T-helper 2 cell treated with Interferon-gamma antibody and Interleukin-4, amounts not matched to agents 5 μg/mL and 100 μg/mL, for 36 hours (primary cell): ENCODE data around the gene PURB.
"Not testable (repeated sequence)": the region's sequence is repeated elsewhere in the genome, so short reads cannot be mapped to it uniquely, and the experiment has no call there.

ENCODE experiments used
- DNase-seq: peaks from one replicate; pipeline ENCODE4 v3.0.0; 2021; ENCODE audit warnings: low spot score
- H3K27ac Mint-ChIP-seq: one replicate; pipeline ENCODE4 v1.8.0; 2021; ENCODE audit warnings: mild to moderate bottlenecking, mixed read lengths
- H3K27me3 Mint-ChIP-seq: one replicate; pipeline ENCODE4 v1.8.0; 2021; ENCODE audit warnings: low read depth, mixed read lengths
- H3K36me3 Mint-ChIP-seq: one replicate; pipeline ENCODE4 v1.8.0; 2021; ENCODE audit warnings: low read depth, mixed read lengths
- H3K4me1 Mint-ChIP-seq: one replicate; pipeline ENCODE4 v1.8.0; 2021; ENCODE audit warnings: low read depth, mixed read lengths
- H3K4me3 Mint-ChIP-seq: one replicate; pipeline ENCODE4 v1.8.0; 2022; ENCODE audit warnings: mild to moderate bottlenecking, moderate library complexity, mixed read lengths
- H3K9me3 Mint-ChIP-seq: one replicate; pipeline ENCODE4 v1.8.0; 2021; ENCODE audit warnings: mixed read lengths

PURB gene

GRCh38 chr7:44882899-44883298 is 2.4 kb downstream of the PURB start:
- Mint-ChIP-seq H3K4me1 (peaks cover 55% of the 10 kb centered on the region), H3K36me3 (peaks cover 48% of the 10 kb centered on the region), H3K27ac (no peak overlapping the region), H3K27me3 (no peaks in the 10 kb centered on the region), H3K4me3 (peak overlapping the region; percentile 87), H3K9me3 (no peaks in the 10 kb centered on the region)
- DNase-seq = no peak

GRCh38 chr7:44881610-44882009 is 3.7 kb downstream of the PURB start:
- Mint-ChIP-seq H3K27ac (peak overlapping the region; percentile 45), H3K4me1 (peaks cover 54% of the 10 kb centered on the region), H3K4me3 (peak overlapping the region; percentile 87), H3K36me3 (peaks cover 55% of the 10 kb centered on the region), H3K27me3 (no peaks in the 10 kb centered on the region), H3K9me3 (no peaks in the 10 kb centered on the region)
- DNase-seq = no peak

DNA sequence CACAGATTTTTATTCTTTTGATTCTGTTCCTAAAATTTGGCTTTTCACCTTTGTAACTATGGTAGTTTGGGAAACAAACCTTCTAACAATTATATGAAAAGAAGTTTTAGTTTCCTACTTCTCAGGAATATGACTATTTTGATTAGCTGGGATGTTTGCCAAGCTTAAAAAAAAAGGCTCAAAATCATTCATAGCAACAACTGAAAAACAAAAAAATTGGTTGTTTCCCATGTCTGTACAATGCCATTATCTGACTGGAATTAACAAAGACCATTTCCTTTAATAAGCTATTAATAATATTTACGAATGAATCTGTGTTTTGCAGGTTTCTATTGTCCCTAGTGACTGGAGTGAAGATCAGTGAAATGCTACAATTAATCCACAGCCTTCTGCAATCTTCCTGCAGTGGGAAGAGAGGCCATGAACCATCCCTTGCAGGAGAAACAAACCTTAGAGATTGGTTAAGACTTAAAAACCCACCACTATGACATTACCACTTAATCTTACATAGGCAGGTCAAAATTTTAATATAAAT is 4.2 kb downstream of the PURB start:
- Mint-ChIP-seq H3K27ac (peak overlapping the region; percentile 70), H3K27me3 (no peaks in the 10 kb centered on the region), H3K36me3 (peaks cover 55% of the 10 kb centered on the region), H3K4me3 (peak overlapping the region; percentile 87), H3K4me1 (peaks cover 55% of the 10 kb centered on the region), H3K9me3 (no peaks in the 10 kb centered on the region)
- no peak for DNase-seq

GRCh38 chr7:44880317-44881018 is 4.9 kb downstream of the PURB start:
- no peak for DNase-seq
- Mint-ChIP-seq H3K27me3 (no peaks in the 10 kb centered on the region), H3K4me3 (peak overlapping the region; percentile 87), H3K9me3 (no peaks in the 10 kb centered on the region), H3K36me3 (peaks cover 51% of the 10 kb centered on the region), H3K4me1 (peaks cover 52% of the 10 kb centered on the region), H3K27ac (peak overlapping the region; percentile 70)

DNA sequence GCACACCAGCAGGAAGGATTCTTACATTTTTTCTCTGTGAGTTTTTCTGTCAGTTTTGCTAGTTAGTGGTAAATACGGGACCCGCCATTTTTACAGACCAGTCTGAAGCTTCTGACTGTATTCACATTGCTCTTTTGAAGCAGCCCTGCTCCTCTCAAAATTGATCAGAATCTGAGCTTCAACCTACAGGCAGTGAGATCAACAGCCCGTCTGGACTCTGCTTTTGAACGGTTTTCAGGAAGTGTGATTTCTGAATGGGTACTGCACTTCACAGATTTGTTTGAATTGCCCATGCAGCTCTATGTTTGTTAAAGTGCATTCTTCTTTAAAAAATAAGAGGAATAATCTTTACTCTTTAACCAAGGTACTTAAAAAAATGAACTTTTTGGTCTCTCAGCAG is 8.9 kb downstream of the PURB start:
- H3K27ac Mint-ChIP-seq = no peak overlapping the region
- no peak overlapping the region for H3K4me3 Mint-ChIP-seq
- H3K27me3 Mint-ChIP-seq = no peaks in the 10 kb centered on the region

GRCh38 chr7:44875241-44875640 is 10.1 kb downstream of the PURB start:
- Mint-ChIP-seq H3K9me3 (peaks cover 2% of the 10 kb centered on the region), H3K27me3 (no peaks in the 10 kb centered on the region), H3K36me3 (peaks cover 22% of the 10 kb centered on the region), H3K27ac (no peak overlapping the region), H3K4me1 (peaks cover 15% of the 10 kb centered on the region), H3K4me3 (no peak overlapping the region)
- DNase-seq = no peak

More for the DNA sequence above, 8.9 kb downstream of the PURB start:
- no peak for DNase-seq
- Mint-ChIP-seq H3K9me3 (no peaks in the 10 kb centered on the region), H3K4me1 (peaks cover 25% of the 10 kb centered on the region), H3K36me3 (peaks cover 28% of the 10 kb centered on the region)

DNA sequence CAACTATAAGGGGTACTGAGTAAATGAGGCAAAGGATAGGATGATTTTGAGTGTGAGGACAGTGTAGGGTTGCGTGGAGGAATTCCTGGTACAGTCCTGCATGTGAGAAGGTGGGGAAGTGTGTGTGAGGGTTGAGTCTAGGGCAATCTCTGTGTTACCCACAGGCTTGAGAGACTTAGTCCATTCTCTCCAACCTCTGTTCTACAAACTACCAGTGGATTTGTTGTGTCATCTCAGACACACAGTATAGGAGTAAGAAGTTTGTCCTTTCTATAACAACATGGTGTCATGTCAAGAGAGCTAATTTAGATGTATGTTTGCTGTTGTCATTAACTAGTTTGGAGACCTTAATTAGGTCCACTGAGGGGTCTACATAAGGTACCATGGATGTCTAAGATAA is 12.5 kb downstream of the PURB start:
- Mint-ChIP-seq H3K4me1 (peaks cover 6% of the 10 kb centered on the region), H3K4me3 (no peak overlapping the region), H3K36me3 (peaks cover 7% of the 10 kb centered on the region), H3K27me3 (no peaks in the 10 kb centered on the region), H3K27ac (no peak overlapping the region), H3K9me3 (peaks cover 9% of the 10 kb centered on the region)
- DNase-seq = no peak

- not testable (repeated sequence) for H3K27ac Mint-ChIP-seq, H3K4me3 Mint-ChIP-seq, H3K36me3 Mint-ChIP-seq, H3K4me1 Mint-ChIP-seq, DNase-seq, H3K9me3 Mint-ChIP-seq, H3K27me3 Mint-ChIP-seq
Measured at GRCh38 chr7:44871918-44872317, 13.4 kb downstream of the PURB start.

- not testable (repeated sequence) for H3K4me3 Mint-ChIP-seq, H3K27me3 Mint-ChIP-seq, DNase-seq, H3K4me1 Mint-ChIP-seq, H3K36me3 Mint-ChIP-seq, H3K9me3 Mint-ChIP-seq, H3K27ac Mint-ChIP-seq
Measured at GRCh38 chr7:44870780-44871179, 14.6 kb downstream of the PURB start.

DNA sequence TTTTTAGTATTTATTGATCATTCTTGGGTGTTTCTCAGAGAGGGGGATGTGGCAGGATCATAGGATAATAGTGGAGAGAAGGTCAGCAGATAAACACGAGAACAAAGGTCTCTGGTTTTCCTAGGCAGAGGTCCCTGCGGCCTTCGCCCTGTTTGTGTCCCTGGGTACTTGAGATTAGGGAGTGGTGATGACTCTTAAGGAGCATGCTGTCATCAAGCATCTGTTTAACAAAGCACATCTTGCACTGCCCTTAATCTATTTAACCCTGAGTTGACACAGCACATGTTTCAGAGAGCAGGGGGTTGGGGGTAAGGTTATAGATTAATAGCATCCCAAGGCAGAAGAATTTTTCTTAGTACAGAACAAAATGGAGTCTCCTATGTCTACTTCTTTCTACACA is 15.0 kb downstream of the PURB start:
- DNase-seq, H3K27me3 Mint-ChIP-seq, H3K9me3 Mint-ChIP-seq, H3K36me3 Mint-ChIP-seq, H3K4me3 Mint-ChIP-seq, H3K4me1 Mint-ChIP-seq, H3K27ac Mint-ChIP-seq: not testable (repeated sequence)

- H3K4me3 Mint-ChIP-seq = no peak overlapping the region
- H3K4me1 Mint-ChIP-seq = peaks cover 9% of the 10 kb centered on the region
- DNase-seq = peak; percentile 48
- H3K27ac Mint-ChIP-seq = no peak overlapping the region
- no peaks in the 10 kb centered on the region for H3K36me3 Mint-ChIP-seq
- H3K9me3 Mint-ChIP-seq = peaks cover 9% of the 10 kb centered on the region
- peaks cover 8% of the 10 kb centered on the region for H3K27me3 Mint-ChIP-seq
Measured at GRCh38 chr7:44867073-44867995, 18.0 kb downstream of the PURB start.

DNA sequence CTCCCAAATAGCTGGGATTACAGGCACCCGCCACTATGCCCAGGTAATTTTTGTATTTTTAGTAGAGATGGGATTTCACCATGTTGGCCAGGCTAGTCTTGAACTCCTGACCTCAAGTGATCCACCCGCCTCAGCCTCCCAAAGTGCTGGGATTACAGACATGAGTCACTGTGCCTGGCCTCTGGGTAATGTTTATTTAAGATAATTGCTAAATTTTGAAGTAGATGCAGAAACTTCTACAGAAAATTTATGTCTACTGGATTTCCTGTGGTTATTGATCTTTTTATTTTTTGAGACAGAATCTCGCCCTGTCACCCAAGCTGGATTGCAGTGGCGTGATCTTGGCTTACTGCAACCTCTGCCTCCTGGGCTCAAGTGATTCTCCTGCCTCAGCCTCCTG is 23.4 kb downstream of the PURB start:
- H3K36me3 Mint-ChIP-seq, H3K4me3 Mint-ChIP-seq, DNase-seq, H3K9me3 Mint-ChIP-seq, H3K27ac Mint-ChIP-seq, H3K4me1 Mint-ChIP-seq: not testable (repeated sequence)
- peaks cover 14% of the 10 kb centered on the region for H3K27me3 Mint-ChIP-seq

GRCh38 chr7:44858161-44858560 is 27.2 kb downstream of the PURB start:
- no peaks in the 10 kb centered on the region for H3K9me3 Mint-ChIP-seq
- H3K27ac Mint-ChIP-seq = no peak overlapping the region
- no peaks in the 10 kb centered on the region for H3K36me3 Mint-ChIP-seq
- H3K27me3 Mint-ChIP-seq = peaks cover 10% of the 10 kb centered on the region
- no peak overlapping the region for H3K4me3 Mint-ChIP-seq
- peaks cover 6% of the 10 kb centered on the region for H3K4me1 Mint-ChIP-seq
- no peak for DNase-seq

DNA sequence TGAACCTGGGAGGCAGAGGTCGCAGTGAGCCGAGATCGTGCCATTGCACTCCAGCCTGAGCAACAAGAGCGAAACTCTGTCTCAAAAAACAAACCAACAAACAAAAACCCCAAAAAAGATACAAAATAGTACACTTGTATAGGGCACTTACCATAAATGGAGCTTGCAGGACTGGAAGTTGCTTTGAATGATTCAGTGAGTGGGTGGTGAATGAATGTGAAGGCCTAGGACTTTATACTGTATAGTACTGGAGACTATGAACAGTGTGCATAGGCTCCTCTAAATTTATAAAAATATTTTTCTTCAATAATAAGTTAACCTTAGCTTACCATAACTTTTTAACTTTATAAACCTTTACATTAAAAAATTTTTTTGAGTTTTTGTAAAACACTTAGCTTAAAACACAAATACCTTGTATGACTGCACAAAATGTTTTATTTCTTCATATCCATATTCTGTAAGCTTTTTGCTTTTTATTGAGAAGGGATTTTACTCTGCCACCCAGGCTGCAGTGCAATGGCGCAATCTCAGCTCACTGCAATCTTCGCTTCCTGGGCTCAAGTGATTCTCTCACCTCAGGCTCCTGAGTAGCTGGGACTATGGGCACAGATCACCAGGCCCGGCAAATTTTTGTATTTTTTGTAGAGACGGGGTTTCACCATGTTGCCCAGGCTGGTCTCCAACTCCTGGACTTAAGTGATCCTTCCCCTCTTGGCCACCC is 30.5 kb downstream of the PURB start:
- DNase-seq = no peak
- Mint-ChIP-seq H3K36me3 (no peaks in the 10 kb centered on the region), H3K4me1 (peaks cover 11% of the 10 kb centered on the region), H3K27ac (no peak overlapping the region), H3K4me3 (no peak overlapping the region), H3K27me3 (no peaks in the 10 kb centered on the region), H3K9me3 (no peaks in the 10 kb centered on the region)
